ENCODE measurements around the gene LIMK1.

Gene LIMK1

GRCh38 chr7:74056096-74056915, 27.3 kb upstream of the LIMK1 start:
- DNase-seq: no peak

DNA sequence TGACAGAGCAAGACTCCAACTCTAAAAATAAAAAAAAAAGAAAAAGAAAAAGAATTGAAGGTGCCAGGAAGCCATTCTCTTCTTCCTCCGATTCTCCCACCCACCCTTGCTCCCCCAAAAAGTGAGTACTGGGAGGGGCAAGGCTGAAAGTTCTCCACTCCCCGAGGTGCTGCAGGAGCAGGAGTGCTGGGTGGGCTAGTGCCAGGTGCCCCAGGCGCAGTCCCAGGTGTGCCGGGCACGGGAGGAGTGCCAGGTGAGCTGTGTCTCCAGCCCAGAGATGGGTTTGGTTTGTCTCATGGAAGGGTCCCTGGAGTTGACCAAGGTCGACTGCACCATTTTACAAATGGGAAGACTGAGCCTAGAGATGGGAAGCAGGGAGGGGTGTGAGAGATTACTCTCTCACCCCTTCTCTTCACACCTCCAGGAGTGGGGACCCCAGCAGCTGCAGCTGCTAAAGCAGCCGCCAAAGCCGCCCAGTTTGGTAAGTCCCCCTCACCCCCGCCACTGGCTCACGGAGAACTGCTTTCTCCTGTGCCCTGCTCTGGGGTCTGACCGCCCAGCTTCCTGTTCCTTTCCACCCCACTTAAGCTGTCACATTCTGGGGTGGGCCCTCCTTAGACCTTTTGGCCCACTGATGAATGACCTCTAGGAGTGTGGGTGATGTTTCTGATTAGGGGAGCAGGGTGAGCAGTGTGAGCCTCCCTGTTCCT, 26.2 kb upstream of the LIMK1 start:
- DNase-seq: no peak

DNA sequence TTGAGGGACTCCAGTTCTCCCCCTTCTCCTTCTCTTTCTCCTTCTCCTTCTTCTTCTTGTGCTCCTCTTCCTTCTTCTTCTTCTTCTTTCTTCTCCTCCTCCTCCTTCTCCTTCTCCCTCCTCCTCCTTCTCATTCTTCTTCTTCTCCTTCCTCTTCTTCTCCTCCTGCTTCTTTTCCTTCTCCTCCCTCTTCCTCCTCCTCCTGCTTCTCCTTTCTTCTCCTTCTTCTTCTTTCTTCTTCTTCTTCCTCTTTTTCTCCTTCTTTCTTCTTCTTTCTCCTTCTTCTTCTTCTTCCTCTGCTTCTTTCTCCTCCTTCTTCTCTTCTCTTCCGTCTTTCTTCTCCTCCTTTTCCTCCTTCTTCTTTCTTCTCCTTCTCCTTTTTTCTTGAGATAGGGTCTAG, 25.6 kb upstream of the LIMK1 start:
- no peak for DNase-seq

GRCh38 chr7:74058486-74058885, 25.1 kb upstream of the LIMK1 start:
- DNase-seq: no peak

- DNase-seq: no peak
Measured at GRCh38 chr7:74059037-74059436, 24.6 kb upstream of the LIMK1 start.

- no peak for DNase-seq
Measured at GRCh38 chr7:74059681-74060588, 23.7 kb upstream of the LIMK1 start.

DNA sequence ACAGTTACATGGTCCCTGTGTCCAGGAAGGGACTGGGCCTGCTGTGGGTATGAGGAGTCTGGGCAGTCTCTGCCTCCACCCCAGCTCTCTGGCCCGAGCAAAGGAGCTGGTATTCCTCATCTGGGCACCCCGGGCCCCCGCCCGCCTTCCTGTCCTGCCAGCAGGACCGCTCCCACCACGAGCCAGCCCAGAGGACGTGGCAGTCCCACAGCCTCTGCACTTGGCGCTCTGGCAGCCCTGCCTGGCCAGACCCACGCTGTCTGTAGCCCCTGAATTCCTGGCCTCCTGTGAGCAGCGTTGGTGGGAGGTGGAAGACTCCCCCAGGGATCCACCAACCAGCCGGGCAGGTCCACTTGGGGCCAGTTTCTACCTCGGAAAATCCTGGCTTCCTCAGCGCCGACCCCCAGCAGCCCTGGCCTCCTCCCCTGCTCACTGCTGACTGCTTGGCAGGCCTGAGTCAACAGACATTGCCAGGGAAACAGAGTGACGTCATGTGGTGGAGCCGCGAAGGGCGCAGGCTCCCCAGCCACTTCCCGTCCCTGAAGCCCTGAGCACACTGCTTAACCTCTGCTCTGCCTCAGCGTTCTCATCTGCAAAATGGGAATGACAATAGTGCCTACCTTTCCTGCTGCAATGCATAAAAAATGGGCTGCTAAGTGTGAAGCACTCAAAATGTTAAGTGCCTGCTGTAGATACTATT, 21.6 kb upstream of the LIMK1 start:
- peak; percentile 69 for DNase-seq

GRCh38 chr7:74063223-74063641, 20.4 kb upstream of the LIMK1 start:
- no peak for DNase-seq

- DNase-seq: no peak
Measured at GRCh38 chr7:74063646-74064045, 20.0 kb upstream of the LIMK1 start.

DNA sequence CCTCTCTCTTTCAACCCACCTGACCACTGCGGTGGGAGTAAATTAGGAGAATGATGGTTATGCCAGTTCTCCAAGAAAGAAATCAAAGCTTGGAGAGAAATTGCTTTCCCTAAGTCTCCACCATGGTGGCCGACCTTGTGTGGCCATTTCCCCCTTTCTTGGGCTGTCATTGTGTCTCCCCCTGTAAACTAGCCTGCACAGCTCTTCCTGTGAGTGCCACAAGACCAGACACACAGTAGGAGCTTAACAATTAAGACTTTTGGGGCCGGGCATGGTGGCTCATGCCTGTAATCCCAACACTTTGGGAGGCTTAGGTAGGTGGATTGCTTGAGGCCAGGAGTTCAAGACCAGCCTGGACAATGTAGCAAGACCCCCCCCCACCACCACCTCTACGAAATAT, 18.9 kb upstream of the LIMK1 start:
- no peak for DNase-seq

DNA sequence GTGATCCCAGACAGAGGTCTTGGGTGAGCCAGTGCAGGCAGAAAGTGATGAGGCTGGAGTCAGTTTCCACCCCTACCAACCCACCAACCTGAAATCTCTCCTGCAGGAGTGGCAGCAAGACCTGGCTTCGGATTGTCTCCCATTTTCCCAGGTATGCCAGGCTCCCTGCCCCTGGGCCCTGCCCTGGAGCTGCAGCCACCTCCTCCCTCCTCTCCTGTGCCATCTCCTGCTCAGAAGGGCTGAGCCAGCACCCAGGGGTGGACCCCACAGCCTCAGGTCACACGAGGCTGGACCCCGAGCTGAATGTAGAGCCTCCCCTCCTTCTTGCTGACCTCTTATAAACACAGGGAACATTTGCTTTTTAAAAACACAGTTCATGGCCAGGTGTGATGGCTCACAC, 17.0 kb upstream of the LIMK1 start:
- no peak for DNase-seq

DNA sequence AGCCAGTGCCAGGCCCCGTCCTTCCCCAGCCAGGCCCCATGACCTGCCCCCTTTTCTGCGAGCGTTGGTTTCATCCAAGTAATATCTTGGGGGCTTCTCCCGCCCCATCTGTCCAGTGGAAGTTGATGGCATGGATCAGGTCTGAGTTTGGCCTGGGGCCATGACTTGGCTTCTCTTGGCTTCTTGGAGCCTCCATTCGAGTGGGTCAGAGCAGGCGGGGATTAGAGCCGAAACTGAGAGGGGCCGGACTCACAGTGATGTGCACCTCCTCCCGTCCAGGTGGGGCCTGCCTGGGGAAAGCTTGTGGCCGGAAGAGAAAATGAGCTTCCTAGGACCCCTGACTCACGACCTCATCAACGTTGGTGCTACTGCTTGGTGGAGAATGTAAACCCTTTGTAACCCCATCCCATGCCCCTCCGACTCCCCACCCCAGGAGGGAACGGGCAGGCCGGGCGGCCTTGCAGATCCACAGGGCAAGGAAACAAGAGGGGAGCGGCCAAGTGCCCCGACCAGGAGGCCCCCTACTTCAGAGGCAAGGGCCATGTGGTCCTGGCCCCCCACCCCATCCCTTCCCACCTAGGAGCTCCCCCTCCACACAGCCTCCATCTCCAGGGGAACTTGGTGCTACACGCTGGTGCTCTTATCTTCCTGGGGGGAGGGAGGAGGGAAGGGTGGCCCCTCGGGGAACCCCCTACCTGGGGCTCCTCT, 15.1 kb upstream of the LIMK1 start:
- DNase-seq: no peak

GRCh38 chr7:74069086-74069541, 14.5 kb upstream of the LIMK1 start:
- no peak for DNase-seq

- no peak for DNase-seq
Measured at GRCh38 chr7:74069790-74070618, 13.6 kb upstream of the LIMK1 start.

DNA sequence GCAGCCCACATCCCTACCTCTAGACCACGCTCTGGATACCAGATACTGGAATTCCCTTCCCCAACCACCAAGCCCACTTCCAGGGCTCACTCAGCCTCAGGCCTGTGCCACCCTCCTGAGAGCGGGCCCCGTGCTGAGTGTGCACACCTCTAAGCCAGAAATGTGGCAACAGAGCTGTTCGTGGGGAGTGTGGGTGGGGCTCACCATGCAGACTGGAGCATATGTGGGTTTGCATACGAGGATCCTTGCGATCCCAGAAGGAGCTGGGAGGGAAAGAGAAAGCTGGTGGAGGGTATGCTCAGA, 13.0 kb upstream of the LIMK1 start:
- DNase-seq: no peak

DNA sequence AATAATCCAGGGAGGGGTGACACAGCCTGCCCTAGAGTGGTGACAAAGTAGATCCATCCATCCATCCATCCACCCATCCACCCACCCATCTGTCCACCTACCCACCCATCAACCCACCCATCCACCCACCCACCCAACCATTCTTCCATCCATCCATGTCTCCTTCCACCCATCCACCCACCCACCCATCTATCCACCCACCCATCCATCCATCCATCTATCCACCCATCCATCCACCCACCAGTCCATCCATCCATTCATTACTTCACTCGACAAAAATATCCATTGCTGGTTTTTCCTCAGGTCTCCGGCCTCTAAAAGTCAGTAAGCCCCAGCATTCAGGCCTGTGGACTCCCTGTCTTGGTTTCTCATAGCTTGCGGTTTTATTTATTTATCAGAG, 12.5 kb upstream of the LIMK1 start:
- DNase-seq: no peak

DNA sequence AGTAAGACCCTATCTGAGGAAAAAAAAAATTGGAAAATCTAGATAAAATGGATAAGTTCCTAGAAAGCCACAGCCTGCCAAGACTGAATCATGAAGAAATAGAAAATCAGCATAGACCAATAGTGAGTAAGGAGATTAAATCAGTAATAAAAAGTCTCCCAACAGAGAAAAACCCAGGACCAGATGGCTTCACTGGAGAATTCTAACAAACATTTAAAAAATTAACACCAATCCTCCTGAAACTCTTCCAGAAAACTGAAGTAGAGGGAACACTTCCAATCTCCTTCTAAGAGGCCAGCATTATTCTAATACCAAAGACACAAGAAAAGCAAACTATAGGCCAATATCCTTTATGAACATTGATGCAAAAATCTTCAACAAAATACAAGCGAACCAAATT, 8.8 kb upstream of the LIMK1 start:
- DNase-seq: no peak

DNA sequence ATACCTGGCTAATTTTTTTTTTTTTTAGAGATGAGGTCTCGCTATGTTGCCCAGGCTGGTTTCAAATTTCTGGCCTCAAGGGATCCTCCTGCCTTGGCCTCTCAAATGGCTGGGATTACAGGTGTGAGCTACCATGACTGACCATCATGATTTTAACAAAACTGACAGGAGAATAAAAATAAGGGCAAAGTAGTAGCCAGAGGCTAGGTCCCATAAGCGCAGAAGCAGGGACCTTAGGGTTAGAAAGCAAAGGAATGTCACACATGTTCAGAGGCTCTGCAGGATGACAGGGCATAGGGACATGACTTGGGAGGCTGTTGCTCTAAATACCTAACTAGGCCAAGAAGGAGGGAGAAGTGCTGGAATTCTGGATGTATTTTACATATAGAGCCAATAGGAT, 5.1 kb upstream of the LIMK1 start:
- no peak for DNase-seq

- DNase-seq: no peak
Measured at GRCh38 chr7:74082770-74083116, 861 bp upstream of the LIMK1 start.

- peak; percentile 72 for DNase-seq
Measured at GRCh38 chr7:74083928-74084721, 521 bp downstream of the LIMK1 start.
